ENCODE data around the gene VCX2.
"Not testable (repeated sequence)": the region's sequence is repeated elsewhere in the genome, so short reads cannot be mapped to it uniquely, and the experiment has no call there.

The VCX2 gene

GRCh38 chrX:8171169-8171568, at the start of gene VCX2:
VCX2 (minus strand) TSS chrX:8171267; CDS start chrX:8170643, 624 bp downstream.
- DNase-seq = not testable (repeated sequence)

GRCh38 chrX:8204943-8205342, 33.9 kb upstream of the VCX2 start:
- DNase-seq = no peak

DNA sequence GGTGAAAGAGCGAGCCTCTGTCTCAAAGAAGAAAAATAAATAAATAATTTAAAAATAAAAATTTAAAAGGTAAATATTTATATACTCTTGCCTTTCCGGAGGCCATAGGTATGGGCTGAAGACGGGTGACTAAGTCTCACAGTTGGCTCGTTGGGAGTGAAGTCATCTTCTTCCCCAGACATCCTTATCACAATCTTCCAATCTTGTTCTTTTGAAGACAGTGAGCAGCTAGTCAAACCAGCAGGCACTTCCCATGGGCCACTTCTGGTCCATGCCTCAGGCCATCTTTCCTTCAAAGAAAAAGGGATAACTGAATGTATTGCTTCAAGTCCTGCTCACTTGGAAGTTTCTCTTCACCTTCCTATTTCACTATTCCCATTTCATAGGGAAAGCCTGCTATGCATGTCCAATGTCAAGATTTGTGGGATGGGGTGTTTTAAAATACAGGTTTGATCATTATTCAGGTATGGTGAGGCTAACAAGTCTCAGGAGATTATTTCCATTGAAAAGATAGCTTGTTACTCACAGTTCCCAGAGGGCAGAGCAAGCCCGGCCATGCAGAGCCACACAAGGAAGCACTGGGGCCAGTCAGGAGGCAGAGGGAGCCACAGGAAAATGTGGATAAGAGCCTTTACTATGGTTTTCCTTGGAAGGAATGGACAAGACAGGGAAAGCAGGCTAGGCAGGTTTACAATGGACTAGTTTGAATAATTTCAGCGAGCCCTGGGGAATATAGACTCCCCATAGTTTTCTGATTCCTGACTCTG, 33.3 kb upstream of the VCX2 start:
- DNase-seq = no peak

- no peak for DNase-seq
These were observed 30.8 kb upstream of the VCX2 start for GRCh38 chrX:8201896-8202331.

DNA sequence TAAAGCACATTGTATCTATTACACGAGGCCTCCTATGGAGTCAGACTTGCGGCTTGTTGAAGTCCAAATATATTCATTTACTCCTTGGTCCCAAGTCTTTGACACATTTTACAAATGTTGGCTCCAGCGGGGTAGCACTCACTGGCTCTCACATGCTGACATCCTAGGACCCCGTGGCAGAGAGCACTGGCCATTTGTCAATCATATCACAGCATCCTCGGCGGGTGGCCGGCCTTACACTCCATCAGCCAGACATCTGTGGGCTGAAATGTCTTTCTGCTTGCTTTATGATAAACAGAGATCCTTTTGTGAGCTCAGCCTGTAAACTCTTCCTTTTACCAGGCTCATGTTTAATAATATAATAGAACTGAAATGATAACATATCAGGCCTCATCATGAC, 25.7 kb upstream of the VCX2 start:
- DNase-seq = no peak

DNA sequence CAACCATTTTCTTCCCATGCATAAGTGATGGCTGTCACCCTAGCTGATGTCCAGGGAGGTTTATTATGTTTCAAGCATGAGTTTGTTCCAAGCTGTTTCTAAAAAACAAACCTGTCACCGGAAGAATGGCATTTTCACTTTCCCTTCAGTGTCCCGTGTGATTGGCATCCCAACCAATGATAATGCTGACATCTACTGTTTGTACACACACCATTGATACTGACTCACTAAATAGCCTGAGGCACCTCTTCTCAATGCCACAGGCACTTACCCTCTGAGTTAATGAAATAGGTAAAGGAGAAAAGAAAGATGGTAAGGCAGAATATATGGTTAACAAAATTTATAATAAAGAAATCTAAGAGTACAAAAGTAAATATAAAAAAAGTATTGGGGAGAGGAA, 23.1 kb upstream of the VCX2 start:
- no peak for DNase-seq

DNA sequence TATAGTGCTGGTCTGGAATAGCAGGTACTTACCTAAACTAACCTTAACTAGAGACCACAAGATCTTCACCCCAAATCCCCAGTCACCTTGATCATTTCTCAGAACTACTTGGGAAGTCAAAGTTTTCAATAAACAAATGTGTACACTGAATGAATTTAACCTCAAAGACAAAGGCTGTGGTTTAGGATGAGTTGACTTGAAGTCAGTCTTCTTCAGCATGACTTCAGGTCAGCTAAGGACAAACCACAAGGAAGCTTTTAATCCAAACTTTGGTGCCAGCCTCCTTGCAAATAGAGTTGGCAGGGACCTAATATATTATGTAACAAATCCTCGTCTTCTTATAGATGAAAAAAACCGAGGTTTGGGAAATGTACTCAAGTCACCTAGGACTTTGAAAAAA, 21.2 kb upstream of the VCX2 start:
- DNase-seq = no peak

GRCh38 chrX:8191022-8191421, 20.0 kb upstream of the VCX2 start:
- DNase-seq = no peak

- DNase-seq = no peak
These were observed 19.3 kb upstream of the VCX2 start for GRCh38 chrX:8190341-8190830.

- DNase-seq = peak; percentile 53
These were observed 18.2 kb upstream of the VCX2 start for GRCh38 chrX:8189096-8189830.

DNA sequence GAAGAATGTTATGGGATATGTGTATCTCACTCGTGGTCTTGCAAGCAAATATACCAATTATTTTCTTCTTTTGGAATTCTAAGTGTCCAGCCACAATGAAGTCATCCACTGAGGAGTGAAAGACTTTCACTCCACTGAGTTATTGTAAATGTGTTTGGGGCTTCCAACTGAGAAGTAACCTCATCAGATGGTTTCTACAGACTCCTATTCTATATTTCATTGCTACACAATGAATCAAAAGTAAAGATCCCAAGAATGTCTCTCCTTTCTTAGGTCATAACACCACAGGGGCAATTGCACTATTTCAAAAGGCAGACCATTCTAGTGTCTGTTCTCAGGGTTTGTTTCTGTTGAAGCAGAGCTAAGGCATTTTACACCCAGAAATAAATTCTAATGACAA, 12.3 kb upstream of the VCX2 start:
- DNase-seq = no peak

DNA sequence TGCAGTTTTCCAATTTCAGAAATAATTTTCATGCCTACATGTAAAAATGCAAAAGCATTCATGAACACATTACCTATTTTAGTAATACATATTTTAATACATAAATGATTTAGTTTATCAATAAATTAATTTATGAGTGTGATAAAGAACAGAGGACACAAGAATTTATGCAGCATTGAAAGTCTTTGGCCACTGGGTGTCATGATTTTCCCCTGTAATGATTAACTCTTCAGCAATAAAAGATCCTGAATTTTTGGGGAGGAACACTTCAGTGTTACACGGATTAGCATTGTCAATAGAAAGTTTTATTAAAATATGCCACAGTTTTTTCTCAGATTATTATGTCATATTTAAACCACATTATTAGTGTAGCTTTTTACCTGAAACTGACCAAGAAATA, 8.6 kb upstream of the VCX2 start:
- peak; percentile 5 for DNase-seq

DNA sequence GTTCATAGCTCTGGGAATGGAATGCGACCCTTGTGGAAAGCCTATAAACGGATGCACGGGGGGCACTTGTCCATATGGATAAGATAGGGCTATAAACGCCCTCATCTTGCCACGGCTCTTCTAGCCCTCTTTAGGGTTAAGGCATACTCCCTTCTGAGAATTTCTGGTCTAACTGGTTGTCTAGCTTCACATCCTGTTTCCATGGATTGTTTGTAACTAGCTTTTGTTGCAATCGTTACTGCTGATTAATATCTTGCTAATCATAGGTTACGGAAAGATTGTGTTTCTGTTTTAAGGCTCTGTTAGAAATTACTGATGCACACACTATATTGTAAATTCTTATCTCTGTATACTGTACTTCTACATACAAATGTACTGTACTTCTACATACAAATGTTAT, 17.1 kb downstream of the VCX2 start:
- DNase-seq = not testable (repeated sequence)

- DNase-seq = no peak
These were observed 23.8 kb downstream of the VCX2 start for GRCh38 chrX:8147226-8147625.

DNA sequence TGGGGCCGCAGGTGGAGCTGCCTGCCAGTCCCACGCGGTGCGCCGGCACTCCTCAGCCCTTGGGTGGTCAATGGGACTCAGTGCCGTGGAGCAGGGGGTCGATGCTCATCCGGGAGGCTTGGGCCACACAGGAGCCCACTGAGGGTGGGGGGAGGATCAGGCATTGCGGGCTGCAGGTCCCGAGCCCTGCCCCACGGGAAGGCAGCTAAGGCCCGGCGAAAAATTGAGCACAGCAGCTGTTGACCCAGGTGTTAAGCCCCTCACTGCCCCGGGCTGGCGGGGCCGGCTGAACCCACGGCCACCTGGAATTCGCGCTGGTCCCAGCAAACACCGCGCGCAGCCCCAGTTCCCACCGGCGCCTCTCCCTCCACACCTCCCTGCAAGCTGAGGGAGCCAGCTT, 26.1 kb downstream of the VCX2 start:
- no peak for DNase-seq

DNA sequence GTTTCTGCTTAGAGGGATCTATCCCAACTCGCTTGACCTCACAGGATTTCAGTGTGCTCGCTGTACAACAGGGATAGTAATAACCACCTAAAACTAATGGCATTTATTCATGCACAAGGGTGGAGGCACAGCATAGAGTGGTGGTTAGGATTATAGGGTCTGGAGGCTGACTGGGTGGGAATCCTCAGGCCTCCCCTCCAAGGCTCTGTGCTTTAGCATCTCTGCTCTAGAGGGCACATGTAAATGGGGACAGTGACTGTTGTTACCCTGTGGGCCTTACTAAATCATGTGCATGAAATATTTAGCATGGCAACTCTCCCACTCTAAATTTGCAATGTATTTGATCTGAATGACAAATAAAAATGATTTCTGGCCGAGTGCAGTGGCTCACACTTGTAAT, 29.2 kb downstream of the VCX2 start:
- no peak for DNase-seq

GRCh38 chrX:8140986-8141744, 29.9 kb downstream of the VCX2 start:
- DNase-seq = no peak

DNA sequence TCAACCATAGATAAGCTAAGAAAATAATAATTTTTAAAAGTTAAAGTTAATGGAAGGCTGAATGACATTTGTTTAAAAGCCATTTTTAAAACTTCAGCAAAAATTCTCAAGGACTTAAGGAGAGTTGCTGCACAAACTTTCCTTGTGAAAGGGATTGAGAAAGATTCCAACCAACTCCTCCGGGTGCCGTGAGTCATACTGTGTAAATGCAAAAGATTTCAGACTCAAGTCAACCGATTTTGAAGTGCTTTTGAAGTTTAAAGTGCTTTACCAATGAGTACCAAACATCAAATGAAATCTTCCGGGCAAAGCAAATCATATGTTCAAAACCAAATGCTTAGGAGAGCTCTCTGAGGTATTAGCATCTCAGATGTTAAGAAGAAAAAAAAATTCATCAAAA, 31.4 kb downstream of the VCX2 start:
- no peak for DNase-seq

DNA sequence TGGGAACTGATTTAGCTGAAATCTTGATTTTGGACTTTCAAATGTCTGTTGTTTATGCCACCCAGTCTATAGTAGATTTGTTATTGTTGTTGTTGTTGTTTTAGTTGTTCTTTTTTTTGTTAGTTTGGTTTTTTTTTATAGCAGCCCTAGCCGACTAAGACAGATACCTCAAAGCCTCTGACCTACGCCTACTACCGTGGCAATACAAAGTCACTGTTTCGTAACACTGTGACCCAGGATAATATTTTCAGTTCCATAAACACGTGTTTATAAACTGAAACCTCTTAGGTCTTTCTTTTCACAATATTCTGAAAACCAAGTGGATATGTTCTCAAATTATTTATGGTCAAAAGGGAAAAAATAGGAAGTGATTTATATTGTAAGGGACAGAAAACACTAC, 32.8 kb downstream of the VCX2 start:
- DNase-seq = no peak

DNA sequence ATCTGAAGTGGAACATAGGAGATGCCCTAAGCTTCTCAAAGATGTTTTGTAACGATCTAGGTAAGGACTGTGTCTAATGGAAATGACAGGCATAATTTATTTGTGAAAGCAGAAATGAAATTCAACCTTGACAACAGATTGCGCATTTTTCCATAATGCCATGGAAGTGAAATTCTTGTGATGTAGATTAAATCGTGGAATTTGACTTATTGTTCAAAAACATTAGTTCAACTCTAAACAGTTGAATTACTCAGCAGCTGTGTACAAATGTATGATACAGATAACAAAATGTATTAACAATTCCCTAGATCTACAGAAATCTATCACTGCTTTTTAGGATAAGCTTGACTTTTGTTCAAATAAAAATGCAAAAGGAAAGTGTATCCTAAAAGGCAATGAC, 44.4 kb downstream of the VCX2 start:
- DNase-seq = no peak

GRCh38 chrX:8126092-8126491, 45.0 kb downstream of the VCX2 start:
- no peak for DNase-seq

GRCh38 chrX:8125566-8125965, 45.5 kb downstream of the VCX2 start:
- no peak for DNase-seq

GRCh38 chrX:8122538-8122937, 48.5 kb downstream of the VCX2 start:
- no peak for DNase-seq

DNA sequence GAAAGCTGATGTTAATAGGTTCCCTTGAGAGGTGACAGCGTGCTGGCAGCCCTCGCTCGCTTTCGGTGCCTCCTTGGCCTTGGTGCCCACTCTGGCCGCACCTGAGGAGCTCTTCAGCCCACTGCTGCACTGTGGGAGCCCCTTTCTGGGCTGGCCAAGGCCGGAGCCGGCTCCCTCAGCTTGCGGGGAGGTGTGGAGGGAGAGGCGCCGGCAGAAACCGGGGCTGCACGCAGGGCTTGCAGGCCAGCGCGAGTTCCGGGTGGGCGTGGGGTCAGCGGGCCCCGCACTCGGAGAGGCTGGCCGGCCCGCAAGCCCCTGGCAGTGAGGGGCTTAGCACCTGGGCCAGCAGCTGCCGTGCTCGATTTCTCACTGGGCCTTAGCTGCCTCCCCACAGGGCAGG, 49.7 kb downstream of the VCX2 start:
- not testable (repeated sequence) for DNase-seq

Data from NCI-H526 treated with DMSO at 0.1 percent for 48 hours (cell line).